GM19025 (cell line): ENCODE results near the gene CLCNKA.
"Not testable (repeated sequence)": the region's sequence is repeated elsewhere in the genome, so short reads cannot be mapped to it uniquely, and the experiment has no call there.

ENCODE experiments used
- ATAC-seq: cut with Tn5 transposase; IDR thresholded peaks from one replicate; pipeline ENCODE4 v1.9.1; 2021; ENCODE audit warnings: mild to moderate bottlenecking, low read depth, moderate library complexity; ENCODE audit not compliant: unreplicated experiment

CLCNKA gene

GRCh38 chr1:16057314-16057915, 35.6 kb downstream of the CLCNKA start:
- ATAC-seq, result not testable (repeated sequence)

GRCh38 chr1:16058394-16059120, 36.7 kb downstream of the CLCNKA start:
- not testable (repeated sequence) for ATAC-seq

- ATAC-seq, result no peak
These were observed 39.4 kb downstream of the CLCNKA start for GRCh38 chr1:16061266-16061665.

- not testable (repeated sequence) for ATAC-seq
These were observed 40.3 kb downstream of the CLCNKA start for GRCh38 chr1:16061989-16062686.

- ATAC-seq, result not testable (repeated sequence)
These were observed 40.8 kb downstream of the CLCNKA start for GRCh38 chr1:16062687-16063075.

- ATAC-seq, result no peak
These were observed 41.5 kb downstream of the CLCNKA start for GRCh38 chr1:16063226-16063829.

- ATAC-seq, result no peak
These were observed 42.1 kb downstream of the CLCNKA start for GRCh38 chr1:16063921-16064320.

GRCh38 chr1:16064536-16065268, 42.9 kb downstream of the CLCNKA start:
- no peak for ATAC-seq

GRCh38 chr1:16065269-16065576, 43.4 kb downstream of the CLCNKA start:
- no peak for ATAC-seq

- ATAC-seq, result no peak
These were observed 44.4 kb downstream of the CLCNKA start for GRCh38 chr1:16066245-16066644.

GRCh38 chr1:16067127-16067768, 45.4 kb downstream of the CLCNKA start:
- ATAC-seq, result no peak

GRCh38 chr1:16067933-16068332, 46.1 kb downstream of the CLCNKA start:
- ATAC-seq, result no peak

- no peak for ATAC-seq
These were observed 46.8 kb downstream of the CLCNKA start for GRCh38 chr1:16068356-16069270.

- ATAC-seq, result no peak
These were observed 49.0 kb downstream of the CLCNKA start for GRCh38 chr1:16070640-16071355.

- no peak for ATAC-seq
These were observed 49.8 kb downstream of the CLCNKA start for GRCh38 chr1:16071614-16072013.

GRCh38 chr1:16072095-16072494, 50.3 kb downstream of the CLCNKA start:
- no peak for ATAC-seq

GRCh38 chr1:16072616-16073484, 51.0 kb downstream of the CLCNKA start:
- no peak for ATAC-seq
